ENCODE data around the gene PARD3B. TPM values are rescaled to one million over a fixed set of nuclear protein-coding genes. Genes with fewer than 3 reads are reported as not detected.

The PARD3B gene
- total RNA-seq, 1 donor from 2014 or later = 9.5 TPM

- intact Hi-C loops (cut with DNase I) = no loop called here
These were observed 881.8 kb downstream of the PARD3B start for GRCh38 chr2:205427112-205427511.

GRCh38 chr2:205428811-205429210 is 883.5 kb downstream of the PARD3B start:
- intact Hi-C loops (cut with DNase I) = no loop called here
- no peak for DNase-seq (ENCODE audit: low spot score)

More at GRCh38 chr2:205427112-205427511, 881.8 kb downstream of the PARD3B start:
- no peak for DNase-seq (ENCODE audit: low spot score)

- intact Hi-C loops (cut with DNase I) = no loop called here
These were observed 890.7 kb downstream of the PARD3B start for GRCh38 chr2:205435970-205436369.

GRCh38 chr2:205438241-205438640 is 893.0 kb downstream of the PARD3B start:
- intact Hi-C loops (cut with DNase I) = no loop called here
- no peak for DNase-seq (ENCODE audit: low spot score)

More at GRCh38 chr2:205435970-205436369, 890.7 kb downstream of the PARD3B start:
- no peak for DNase-seq (ENCODE audit: low spot score)

- DNase-seq (ENCODE audit: low spot score) = no peak
- intact Hi-C loops (cut with DNase I) = no loop called here
These were observed 894.3 kb downstream of the PARD3B start for GRCh38 chr2:205439621-205440020.

GRCh38 chr2:205441524-205441923 is 896.2 kb downstream of the PARD3B start:
- intact Hi-C loops (cut with DNase I) = no loop called here
- no peak for DNase-seq (ENCODE audit: low spot score)

GRCh38 chr2:205448189-205448588 is 902.9 kb downstream of the PARD3B start:
- no peak for DNase-seq (ENCODE audit: low spot score)
- intact Hi-C loops (cut with DNase I) = no loop called here

GRCh38 chr2:205451901-205452512 is 906.7 kb downstream of the PARD3B start:
- intact Hi-C loops (cut with DNase I) = no loop called here
- DNase-seq (ENCODE audit: low spot score) = no peak

- intact Hi-C loops (cut with DNase I) = no loop called here
These were observed 907.9 kb downstream of the PARD3B start for GRCh38 chr2:205453202-205453601.

GRCh38 chr2:205456682-205457081 is 911.4 kb downstream of the PARD3B start:
- DNase-seq (ENCODE audit: low spot score) = no peak

More at GRCh38 chr2:205453202-205453601, 907.9 kb downstream of the PARD3B start:
- DNase-seq (ENCODE audit: low spot score) = no peak

GRCh38 chr2:205460217-205460616 is 914.9 kb downstream of the PARD3B start:
- DNase-seq (ENCODE audit: low spot score) = no peak
- intact Hi-C loops (cut with DNase I) = no loop called here

More at GRCh38 chr2:205456682-205457081, 911.4 kb downstream of the PARD3B start:
- intact Hi-C loops (cut with DNase I) = no loop called here

- no peak for DNase-seq (ENCODE audit: low spot score)
- intact Hi-C loops (cut with DNase I) = no loop called here
These were observed 915.9 kb downstream of the PARD3B start for GRCh38 chr2:205461169-205461568.

- intact Hi-C loops (cut with DNase I) = no loop called here
- no peak for DNase-seq (ENCODE audit: low spot score)
These were observed 916.7 kb downstream of the PARD3B start for GRCh38 chr2:205461678-205462665.

- intact Hi-C loops (cut with DNase I) = no loop called here
These were observed 917.5 kb downstream of the PARD3B start for GRCh38 chr2:205462681-205463345.

GRCh38 chr2:205463466-205464025 is 918.3 kb downstream of the PARD3B start:
- intact Hi-C loops (cut with DNase I) = no loop called here
- no peak for DNase-seq (ENCODE audit: low spot score)

More at GRCh38 chr2:205462681-205463345, 917.5 kb downstream of the PARD3B start:
- no peak for DNase-seq (ENCODE audit: low spot score)

GRCh38 chr2:205464681-205465080 is 919.4 kb downstream of the PARD3B start:
- intact Hi-C loops (cut with DNase I) = no loop called here
- no peak for DNase-seq (ENCODE audit: low spot score)

- DNase-seq (ENCODE audit: low spot score) = no peak
- intact Hi-C loops (cut with DNase I) = no loop called here
These were observed 920.5 kb downstream of the PARD3B start for GRCh38 chr2:205465791-205466190.

GRCh38 chr2:205471776-205472175 is 926.5 kb downstream of the PARD3B start:
- intact Hi-C loops (cut with DNase I) = no loop called here
- no peak for DNase-seq (ENCODE audit: low spot score)

- no peak for DNase-seq (ENCODE audit: low spot score)
- intact Hi-C loops (cut with DNase I) = no loop called here
These were observed 928.5 kb downstream of the PARD3B start for GRCh38 chr2:205473791-205474190.
